HG02623 (cell line): ENCODE results near the gene EXOG.
"Not testable (repeated sequence)": the region's sequence is repeated elsewhere in the genome, so short reads cannot be mapped to it uniquely, and the experiment has no call there.

ENCODE experiments used
- ATAC-seq: cut with Tn5 transposase; IDR thresholded peaks from one replicate; pipeline ENCODE4 v1.9.1; 2021; ENCODE audit warnings: moderate library complexity; ENCODE audit not compliant: unreplicated experiment

EXOG gene

DNA sequence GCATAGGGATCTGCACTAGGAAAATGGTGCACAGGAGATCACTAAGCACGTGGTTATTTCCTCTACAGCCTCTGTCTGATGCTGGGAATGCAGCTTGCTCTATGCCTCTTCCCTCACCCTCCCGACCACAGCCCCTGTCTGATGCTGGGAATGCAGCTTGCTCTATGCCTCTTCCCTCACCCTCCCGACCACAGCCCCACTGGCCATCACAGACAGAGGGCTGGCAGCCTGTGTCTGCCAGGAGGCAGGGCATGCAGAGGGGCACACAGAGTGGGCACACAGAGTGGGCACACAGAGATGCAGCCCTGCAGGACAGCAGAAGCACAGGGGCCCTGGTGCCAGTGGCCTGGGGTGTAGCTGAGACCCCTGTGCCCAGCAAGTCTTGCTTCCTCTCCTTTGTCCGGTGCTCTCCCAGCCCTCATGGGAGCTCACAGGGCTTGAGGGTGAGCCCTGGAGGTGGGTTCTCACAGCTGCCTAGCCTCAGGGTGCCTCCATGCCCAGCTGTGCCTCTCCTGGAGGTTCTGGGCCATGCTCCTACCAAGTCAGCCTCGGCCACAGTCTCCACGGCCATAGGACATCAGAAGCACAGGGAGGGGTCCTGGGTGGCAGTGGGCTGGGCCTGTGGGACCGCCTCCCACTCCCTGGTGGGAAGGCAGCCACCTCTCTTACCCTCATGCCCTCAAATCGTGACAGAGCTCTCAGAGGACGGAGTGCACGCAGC lies 65.8 kb downstream of the EXOG start:
- ATAC-seq: no peak

GRCh38 chr3:38562467-38562925 lies 66.4 kb downstream of the EXOG start:
- no peak for ATAC-seq

GRCh38 chr3:38563070-38563885 lies 67.1 kb downstream of the EXOG start:
- ATAC-seq: no peak

DNA sequence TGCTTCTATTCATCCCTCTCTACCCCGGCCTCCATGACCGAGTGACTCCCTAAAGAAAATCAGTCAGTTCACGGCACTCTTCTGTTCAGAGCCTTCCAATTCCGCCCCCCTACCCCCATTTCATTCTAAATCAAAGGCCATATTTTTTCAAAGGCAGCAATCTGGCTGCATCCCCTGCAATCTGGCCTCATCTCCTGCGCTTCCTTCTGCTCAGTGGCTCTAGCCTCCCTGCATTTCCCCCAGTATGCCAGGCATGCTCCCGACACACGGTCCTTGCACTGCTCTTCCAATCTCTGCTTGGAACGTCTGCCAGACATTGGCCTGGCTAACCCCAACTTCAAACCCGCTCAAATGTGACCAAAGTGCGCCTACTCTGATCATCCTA lies 67.7 kb downstream of the EXOG start:
- ATAC-seq: no peak

DNA sequence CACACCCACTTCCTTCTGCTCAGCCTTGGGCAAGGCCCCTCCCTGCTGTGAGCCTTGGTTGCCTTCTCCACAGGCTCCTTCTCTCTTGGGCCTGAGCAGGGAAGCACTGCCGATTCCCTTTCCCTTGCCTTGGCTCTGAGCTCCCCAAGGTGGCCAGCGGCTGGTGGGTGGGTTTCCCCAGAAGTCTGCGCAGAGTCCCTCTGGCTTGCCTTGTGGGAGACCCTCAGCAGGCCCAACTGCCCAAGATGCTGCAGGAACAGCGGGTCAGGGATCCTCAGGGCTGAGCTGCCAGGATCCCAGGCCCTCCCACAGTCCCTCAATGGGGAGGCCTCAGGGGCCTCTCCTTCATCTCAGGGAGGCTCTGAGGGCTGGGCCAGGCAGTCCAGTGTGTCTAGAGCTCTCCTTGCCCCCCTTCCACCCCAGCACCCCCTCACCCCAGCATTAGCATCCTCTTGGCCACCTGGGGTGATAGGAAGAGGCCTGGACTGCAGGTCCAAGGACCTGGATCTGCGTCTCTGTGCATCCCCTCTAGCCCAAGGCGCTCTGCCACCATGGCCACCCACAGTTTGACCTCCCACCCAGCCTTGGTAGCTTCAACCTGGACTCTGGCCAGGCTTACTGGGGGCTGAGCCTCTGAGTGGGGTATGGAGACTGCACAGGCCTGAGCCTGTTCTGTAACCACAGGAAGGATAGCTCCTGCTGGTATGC lies 68.6 kb downstream of the EXOG start:
- ATAC-seq: no peak

GRCh38 chr3:38565339-38566214 lies 69.4 kb downstream of the EXOG start:
- no peak for ATAC-seq

GRCh38 chr3:38566215-38566528 lies 70.0 kb downstream of the EXOG start:
- ATAC-seq: no peak

DNA sequence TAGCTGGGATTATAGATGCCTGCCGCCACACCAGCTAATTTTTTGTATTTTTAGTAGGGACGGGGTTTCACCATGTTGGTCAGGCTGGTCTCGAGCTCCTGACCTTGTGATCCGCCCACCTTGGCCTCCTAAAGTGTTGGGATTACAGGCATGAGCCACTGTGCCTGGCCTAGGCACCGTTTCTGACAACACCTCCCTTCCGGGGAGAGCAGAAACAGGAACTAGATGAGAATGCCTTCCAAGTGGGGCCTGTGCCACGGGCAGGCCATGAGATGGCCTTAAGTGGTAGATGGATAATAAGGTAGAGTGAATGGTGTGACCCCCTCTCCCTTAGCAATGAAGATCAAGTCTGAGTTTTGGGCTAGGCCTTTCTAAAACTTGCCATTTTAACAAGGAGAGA lies 70.7 kb downstream of the EXOG start:
- ATAC-seq: not testable (repeated sequence)

DNA sequence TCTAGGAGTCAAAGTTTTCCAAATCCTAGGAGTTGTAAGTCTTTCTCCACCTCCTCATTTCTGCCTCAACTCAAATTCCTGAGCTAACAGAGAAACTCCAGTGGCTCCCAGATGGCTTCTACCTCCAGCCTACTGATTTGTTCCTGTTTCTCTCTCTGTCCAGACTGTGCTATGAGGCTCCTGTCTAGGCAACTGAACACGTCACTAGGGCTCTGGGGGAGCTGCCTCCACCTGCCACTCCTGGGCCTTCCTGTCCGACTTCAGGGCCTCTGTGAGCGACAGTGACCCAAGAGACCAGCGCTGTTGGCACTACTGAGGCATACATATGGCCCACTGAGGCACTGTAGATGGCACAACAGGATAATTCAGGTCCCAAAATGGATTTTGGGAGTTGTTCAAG lies 71.4 kb downstream of the EXOG start:
- no peak for ATAC-seq

DNA sequence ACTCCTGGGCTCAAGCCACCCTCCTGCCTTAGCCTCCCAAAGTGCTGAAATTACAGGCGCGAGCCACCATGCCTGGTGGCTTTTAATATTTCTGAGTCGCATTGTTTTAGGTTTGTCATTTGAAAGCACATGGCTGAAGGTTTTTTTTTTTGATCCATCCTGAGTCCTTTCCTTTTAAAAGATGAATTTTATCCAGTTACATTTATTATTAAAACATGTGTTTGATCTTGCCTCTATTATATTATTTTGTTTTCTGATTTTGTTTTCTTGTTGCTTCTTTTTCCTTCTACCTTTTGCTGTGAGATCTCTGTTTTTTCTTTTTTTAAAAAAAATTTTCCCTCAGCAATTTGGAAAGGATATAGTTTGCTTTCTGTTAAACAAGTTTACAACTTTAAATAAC lies 77.0 kb downstream of the EXOG start:
- ATAC-seq: no peak

GRCh38 chr3:38573556-38573955 lies 77.4 kb downstream of the EXOG start:
- ATAC-seq: no peak

DNA sequence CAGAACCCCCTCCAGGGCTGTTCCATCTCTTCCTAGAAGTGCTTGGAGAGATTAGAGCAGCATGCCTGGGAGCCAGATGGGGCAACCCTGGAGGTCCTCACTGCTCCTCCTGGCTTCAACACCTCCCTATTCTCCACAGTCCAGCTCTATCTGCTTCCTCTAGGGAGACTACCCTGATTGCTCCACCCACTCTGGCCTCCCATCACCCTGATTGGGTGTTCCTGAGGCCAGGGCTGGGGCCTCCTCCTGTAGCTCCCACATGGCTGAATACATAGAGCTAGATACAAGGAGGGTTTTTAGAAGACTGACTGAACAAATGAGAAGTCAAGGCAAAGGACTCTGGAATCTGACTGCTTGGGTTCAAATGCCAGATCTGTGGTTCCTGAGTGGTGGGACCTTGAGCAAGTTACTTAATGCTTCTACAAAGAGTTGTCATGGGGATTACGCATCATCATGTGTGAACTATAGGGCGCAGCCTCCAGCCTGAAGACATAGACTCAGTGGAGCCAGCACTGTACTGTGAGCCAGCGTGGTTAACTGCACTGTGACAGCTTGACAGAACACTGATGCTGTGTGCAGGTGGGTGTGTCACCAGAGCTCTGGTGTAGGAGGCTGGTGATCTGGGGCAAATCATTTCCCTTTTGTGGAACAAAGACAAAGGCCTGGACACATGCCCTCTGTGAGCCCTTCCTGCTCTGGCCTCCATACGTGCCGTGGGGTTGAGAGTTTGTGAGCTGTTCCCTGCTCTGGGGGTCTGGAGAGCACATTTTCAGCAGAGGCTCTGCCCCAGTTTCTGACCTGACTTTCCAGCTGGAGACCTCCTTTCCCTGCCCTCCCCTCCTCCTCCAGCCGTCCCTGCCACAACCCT lies 78.5 kb downstream of the EXOG start:
- no peak for ATAC-seq

- ATAC-seq: no peak
Observed at GRCh38 chr3:38575279-38575843, 79.2 kb downstream of the EXOG start.
